GM23338 (cell line): Measurements from ENCODE around the gene NUP43. TPM values are rescaled to one million over a fixed set of nuclear protein-coding genes. Genes with fewer than 3 reads are reported as not detected.

Experiments
- ATAC-seq: fragments of 200-7000 bp; cut with Tn5 transposase; 3 replicates; pipeline ENCODE4 v1.9.1; 2020
- DNase-seq: peaks from one replicate; pipeline ENCODE4 v3.0.0-alpha.2; 2015; ENCODE audit warnings: low spot score
- H2AFZ ChIP-seq: fragments of 200-600 bp; sonication (generic); 2 replicates; pipeline ENCODE4 v1.8.0; 2016; ENCODE audit warnings: antibody characterized with exemption, mild to moderate bottlenecking, moderate library complexity
- H3F3A ChIP-seq: fragments of 200-600 bp; sonication (generic); replicated peaks from 2 replicates; pipeline ENCODE4 v1.8.0; 2017; ENCODE audit warnings: antibody characterized with exemption, mixed run types, low read depth
- H3K27ac ChIP-seq: fragments of 200-600 bp; sonication (generic); 2 replicates; pipeline ENCODE4 v1.6.1; 2016; ENCODE audit warnings: low read depth
- H3K27me3 ChIP-seq: fragments of 200-600 bp; sonication (generic); 2 replicates; pipeline ENCODE4 v1.8.0; 2016; ENCODE audit warnings: mild to moderate bottlenecking, mixed run types, moderate library complexity; ENCODE audit not compliant: insufficient read depth
- H3K36me3 ChIP-seq: fragments of 200-600 bp; sonication (generic); 2 replicates; pipeline ENCODE4 v1.8.0; 2016; ENCODE audit warnings: mild to moderate bottlenecking; ENCODE audit not compliant: insufficient read depth
- H3K4me1 ChIP-seq: fragments of 200-600 bp; sonication (generic); 2 replicates; pipeline ENCODE4 v1.8.0; 2016; ENCODE audit warnings: mild to moderate bottlenecking, moderate library complexity; ENCODE audit not compliant: insufficient read depth
- H3K4me2 ChIP-seq: fragments of 200-600 bp; sonication (generic); 2 replicates; pipeline ENCODE4 v1.7.1; 2017; ENCODE audit warnings: mixed run types
- H3K4me3 ChIP-seq: fragments of 200-600 bp; sonication (generic); 2 replicates; pipeline ENCODE4 v1.6.1; 2016; ENCODE audit warnings: mixed run types
- H3K79me2 ChIP-seq: fragments of 200-600 bp; sonication (generic); replicated peaks from 2 replicates; pipeline ENCODE4 v1.8.0; 2017; ENCODE audit warnings: mild to moderate bottlenecking; ENCODE audit not compliant: insufficient read depth
- H3K9me2 ChIP-seq: fragments of 200-600 bp; sonication (generic); 2 replicates; pipeline ENCODE4 v1.8.0; 2017; ENCODE audit not compliant: insufficient read depth
- H4K20me1 ChIP-seq: fragments of 200-600 bp; sonication (generic); replicated peaks from 2 replicates; pipeline ENCODE4 v1.8.0; 2017; ENCODE audit warnings: mild to moderate bottlenecking; ENCODE audit not compliant: insufficient read depth
- H3K27ac Mint-ChIP-seq: 2 replicates; pipeline ENCODE4 v1.8.0; 2020; ENCODE audit warnings: inconsistent platforms, mild to moderate bottlenecking, moderate library complexity, mixed read lengths
- H3K27me3 Mint-ChIP-seq: 3 replicates; pipeline ENCODE4 v1.8.0; 2022; ENCODE audit warnings: low read depth, mild to moderate bottlenecking, moderate library complexity, mixed read lengths, inconsistent platforms; ENCODE audit not compliant: insufficient read depth, poor library complexity
- H3K36me3 Mint-ChIP-seq: 3 replicates; pipeline ENCODE4 v1.8.0; 2021; ENCODE audit warnings: low read depth, mild to moderate bottlenecking, inconsistent platforms, moderate library complexity, mixed read lengths
- H3K4me1 Mint-ChIP-seq: 3 replicates; pipeline ENCODE4 v1.8.0; 2020; ENCODE audit warnings: mild to moderate bottlenecking, inconsistent platforms, mixed read lengths
- H3K4me3 Mint-ChIP-seq: 3 replicates; pipeline ENCODE4 v1.8.0; 2021; ENCODE audit warnings: moderate library complexity, mild to moderate bottlenecking, inconsistent platforms, mixed read lengths
- H3K9me3 Mint-ChIP-seq: 3 replicates; pipeline ENCODE4 v1.8.0; 2020; ENCODE audit warnings: moderate library complexity, mild to moderate bottlenecking, inconsistent platforms, mixed read lengths
- CREB1 ChIP-seq: fragments of 250-450 bp; sonication (Bioruptor Pico); IDR thresholded peaks from 2 replicates; pipeline ENCODE4 v1.5.0; 2020; ENCODE audit warnings: low read depth, mild to moderate bottlenecking, moderate library complexity
- EZH2 ChIP-seq: fragments of 200-600 bp; sonication (generic); IDR thresholded peaks from one replicate; pipeline ENCODE4 v1.8.0; 2017; ENCODE audit warnings: antibody characterized with exemption, mild to moderate bottlenecking, low read depth; ENCODE audit not compliant: unreplicated experiment
- EZH2phosphoT487 ChIP-seq: fragments of 200-600 bp; sonication (generic); IDR thresholded peaks from one replicate; pipeline ENCODE4 v1.8.1; 2018; ENCODE audit warnings: antibody characterized with exemption; ENCODE audit not compliant: unreplicated experiment
- JUNB ChIP-seq: IDR thresholded peaks from one replicate; pipeline ENCODE4 v1.6.1; 2016; ENCODE audit warnings: antibody characterized with exemption; ENCODE audit not compliant: unreplicated experiment
- NANOG ChIP-seq: IDR thresholded peaks from 2 replicates; pipeline ENCODE4 v1.6.1; 2016; ENCODE audit warnings: antibody characterized with exemption, borderline replicate concordance
- POLR2AphosphoS5 ChIP-seq: IDR thresholded peaks from 2 replicates; pipeline ENCODE4 v1.6.1; 2016; ENCODE audit warnings: antibody characterized with exemption, low read depth
- STAT1 ChIP-seq: IDR thresholded peaks from one replicate; pipeline ENCODE4 v1.6.1; 2016; ENCODE audit warnings: antibody characterized with exemption; ENCODE audit not compliant: unreplicated experiment
- ZNF114 ChIP-seq: fragments of 250-450 bp; sonication (Bioruptor Pico); IDR thresholded peaks from 2 replicates; pipeline ENCODE4 v1.5.0; 2020; ENCODE audit warnings: mild to moderate bottlenecking, moderate library complexity
- ZNF331 ChIP-seq: fragments of 250-450 bp; sonication (Bioruptor Pico); IDR thresholded peaks from 2 replicates; pipeline ENCODE4 v1.5.0; 2020; ENCODE audit warnings: low read depth, mild to moderate bottlenecking, moderate library complexity
- polyA plus RNA-seq: library from polyadenylated mRNA; unstranded; fragments of >200 nt; fragmentation: Nextera tagmentation; extraction: Ambion mirVana; gene quantifications from 2 replicates; pipeline ENCODE4 v1.2.1, GENCODE V29; 2016
- total RNA-seq: library from RNA; depleted of rRNA; stranded (reverse); fragments of >200 nt; shearing (Covaris generic); gene quantifications from 2 replicates; pipeline ENCODE4 v1.2.3, GENCODE V29; 2014
- TF ChIP-seq, protein P1 (sequence below): IDR thresholded peaks from one replicate; pipeline ENCODE4 v1.6.1; 2018; ENCODE audit warnings: antibody characterized with exemption; ENCODE audit not compliant: unreplicated experiment
- TF ChIP-seq, protein P2 (sequence below): fragments of 250-450 bp; sonication (Bioruptor Pico); IDR thresholded peaks from 2 replicates; pipeline ENCODE4 v1.5.0; 2020; ENCODE audit warnings: mild to moderate bottlenecking, moderate library complexity
- TF ChIP-seq, protein P3 (sequence below), 2 experiments: fragments of 200-600 bp in 1 of 2; sonication (generic) in 1 of 2; conservative IDR thresholded peaks; 2 replicates each; pipeline versions ENCODE4 v1.5.1 to v1.6.1; 2016 to 2017; ENCODE audit warnings: antibody characterized with exemption in 2 of 2, low read depth in 2 of 2, mild to moderate bottlenecking in 2 of 2, moderate library complexity in 1 of 2
- TF ChIP-seq, protein P4 (sequence below): IDR thresholded peaks from 2 replicates; pipeline ENCODE4 v1.6.1; 2016; ENCODE audit warnings: antibody characterized with exemption

The NUP43 gene
- total and polyA plus RNA-seq, 2 experiments from 2014 or later, result 23.4 to 71.8 TPM

DNA sequence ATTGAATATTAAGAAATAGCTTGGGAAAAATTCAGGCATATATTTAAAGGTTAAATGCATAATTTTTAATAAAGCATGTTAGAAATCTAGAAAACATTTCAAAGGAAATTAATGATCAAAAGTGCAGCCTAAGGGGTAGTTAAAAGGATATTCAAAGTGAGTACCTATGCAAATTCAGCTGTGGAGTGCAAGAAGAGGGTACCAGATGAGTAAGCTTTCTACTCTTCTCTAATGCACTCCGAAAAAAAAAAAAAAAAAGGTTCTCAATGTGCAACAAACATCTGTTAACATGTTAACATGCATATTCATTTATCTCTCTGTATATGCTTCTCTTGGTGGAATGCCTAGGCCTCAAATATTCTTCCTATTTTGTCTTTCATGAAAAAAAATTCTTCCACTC lies 65.8 kb downstream of the NUP43 start:
- H3K27me3 ChIP-seq, result no peaks in the 10 kb centered on the region
- ATAC-seq, result no peak
- peaks cover 12% of the 10 kb centered on the region; the same call in 1 of the 2 replicates for H4K20me1 ChIP-seq
- H3F3A ChIP-seq, result no peaks in the 10 kb centered on the region
- Mint-ChIP-seq H3K9me3 (no peaks in the 10 kb centered on the region), H3K4me1 (no peaks in the 10 kb centered on the region), H3K4me3 (no peak overlapping the region), H3K36me3 (peaks cover 40% of the 10 kb centered on the region), H3K27me3 (peaks cover 2% of the 10 kb centered on the region), H3K27ac (no peak overlapping the region)
- H2AFZ ChIP-seq, result no peak overlapping the region
- TF ChIP-seq ZNF331 (CRISPR knock-in tag), result no peak
- TF ChIP-seq POLR2AphosphoS5, result no peak
- TF ChIP-seq JUNB, result no peak
- TF ChIP-seq EZH2phosphoT487, result no peak
- TF ChIP-seq, protein P1, sequence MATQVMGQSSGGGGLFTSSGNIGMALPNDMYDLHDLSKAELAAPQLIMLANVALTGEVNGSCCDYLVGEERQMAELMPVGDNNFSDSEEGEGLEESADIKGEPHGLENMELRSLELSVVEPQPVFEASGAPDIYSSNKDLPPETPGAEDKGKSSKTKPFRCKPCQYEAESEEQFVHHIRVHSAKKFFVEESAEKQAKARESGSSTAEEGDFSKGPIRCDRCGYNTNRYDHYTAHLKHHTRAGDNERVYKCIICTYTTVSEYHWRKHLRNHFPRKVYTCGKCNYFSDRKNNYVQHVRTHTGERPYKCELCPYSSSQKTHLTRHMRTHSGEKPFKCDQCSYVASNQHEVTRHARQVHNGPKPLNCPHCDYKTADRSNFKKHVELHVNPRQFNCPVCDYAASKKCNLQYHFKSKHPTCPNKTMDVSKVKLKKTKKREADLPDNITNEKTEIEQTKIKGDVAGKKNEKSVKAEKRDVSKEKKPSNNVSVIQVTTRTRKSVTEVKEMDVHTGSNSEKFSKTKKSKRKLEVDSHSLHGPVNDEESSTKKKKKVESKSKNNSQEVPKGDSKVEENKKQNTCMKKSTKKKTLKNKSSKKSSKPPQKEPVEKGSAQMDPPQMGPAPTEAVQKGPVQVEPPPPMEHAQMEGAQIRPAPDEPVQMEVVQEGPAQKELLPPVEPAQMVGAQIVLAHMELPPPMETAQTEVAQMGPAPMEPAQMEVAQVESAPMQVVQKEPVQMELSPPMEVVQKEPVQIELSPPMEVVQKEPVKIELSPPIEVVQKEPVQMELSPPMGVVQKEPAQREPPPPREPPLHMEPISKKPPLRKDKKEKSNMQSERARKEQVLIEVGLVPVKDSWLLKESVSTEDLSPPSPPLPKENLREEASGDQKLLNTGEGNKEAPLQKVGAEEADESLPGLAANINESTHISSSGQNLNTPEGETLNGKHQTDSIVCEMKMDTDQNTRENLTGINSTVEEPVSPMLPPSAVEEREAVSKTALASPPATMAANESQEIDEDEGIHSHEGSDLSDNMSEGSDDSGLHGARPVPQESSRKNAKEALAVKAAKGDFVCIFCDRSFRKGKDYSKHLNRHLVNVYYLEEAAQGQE, result no peak
- TF ChIP-seq, protein P2, sequence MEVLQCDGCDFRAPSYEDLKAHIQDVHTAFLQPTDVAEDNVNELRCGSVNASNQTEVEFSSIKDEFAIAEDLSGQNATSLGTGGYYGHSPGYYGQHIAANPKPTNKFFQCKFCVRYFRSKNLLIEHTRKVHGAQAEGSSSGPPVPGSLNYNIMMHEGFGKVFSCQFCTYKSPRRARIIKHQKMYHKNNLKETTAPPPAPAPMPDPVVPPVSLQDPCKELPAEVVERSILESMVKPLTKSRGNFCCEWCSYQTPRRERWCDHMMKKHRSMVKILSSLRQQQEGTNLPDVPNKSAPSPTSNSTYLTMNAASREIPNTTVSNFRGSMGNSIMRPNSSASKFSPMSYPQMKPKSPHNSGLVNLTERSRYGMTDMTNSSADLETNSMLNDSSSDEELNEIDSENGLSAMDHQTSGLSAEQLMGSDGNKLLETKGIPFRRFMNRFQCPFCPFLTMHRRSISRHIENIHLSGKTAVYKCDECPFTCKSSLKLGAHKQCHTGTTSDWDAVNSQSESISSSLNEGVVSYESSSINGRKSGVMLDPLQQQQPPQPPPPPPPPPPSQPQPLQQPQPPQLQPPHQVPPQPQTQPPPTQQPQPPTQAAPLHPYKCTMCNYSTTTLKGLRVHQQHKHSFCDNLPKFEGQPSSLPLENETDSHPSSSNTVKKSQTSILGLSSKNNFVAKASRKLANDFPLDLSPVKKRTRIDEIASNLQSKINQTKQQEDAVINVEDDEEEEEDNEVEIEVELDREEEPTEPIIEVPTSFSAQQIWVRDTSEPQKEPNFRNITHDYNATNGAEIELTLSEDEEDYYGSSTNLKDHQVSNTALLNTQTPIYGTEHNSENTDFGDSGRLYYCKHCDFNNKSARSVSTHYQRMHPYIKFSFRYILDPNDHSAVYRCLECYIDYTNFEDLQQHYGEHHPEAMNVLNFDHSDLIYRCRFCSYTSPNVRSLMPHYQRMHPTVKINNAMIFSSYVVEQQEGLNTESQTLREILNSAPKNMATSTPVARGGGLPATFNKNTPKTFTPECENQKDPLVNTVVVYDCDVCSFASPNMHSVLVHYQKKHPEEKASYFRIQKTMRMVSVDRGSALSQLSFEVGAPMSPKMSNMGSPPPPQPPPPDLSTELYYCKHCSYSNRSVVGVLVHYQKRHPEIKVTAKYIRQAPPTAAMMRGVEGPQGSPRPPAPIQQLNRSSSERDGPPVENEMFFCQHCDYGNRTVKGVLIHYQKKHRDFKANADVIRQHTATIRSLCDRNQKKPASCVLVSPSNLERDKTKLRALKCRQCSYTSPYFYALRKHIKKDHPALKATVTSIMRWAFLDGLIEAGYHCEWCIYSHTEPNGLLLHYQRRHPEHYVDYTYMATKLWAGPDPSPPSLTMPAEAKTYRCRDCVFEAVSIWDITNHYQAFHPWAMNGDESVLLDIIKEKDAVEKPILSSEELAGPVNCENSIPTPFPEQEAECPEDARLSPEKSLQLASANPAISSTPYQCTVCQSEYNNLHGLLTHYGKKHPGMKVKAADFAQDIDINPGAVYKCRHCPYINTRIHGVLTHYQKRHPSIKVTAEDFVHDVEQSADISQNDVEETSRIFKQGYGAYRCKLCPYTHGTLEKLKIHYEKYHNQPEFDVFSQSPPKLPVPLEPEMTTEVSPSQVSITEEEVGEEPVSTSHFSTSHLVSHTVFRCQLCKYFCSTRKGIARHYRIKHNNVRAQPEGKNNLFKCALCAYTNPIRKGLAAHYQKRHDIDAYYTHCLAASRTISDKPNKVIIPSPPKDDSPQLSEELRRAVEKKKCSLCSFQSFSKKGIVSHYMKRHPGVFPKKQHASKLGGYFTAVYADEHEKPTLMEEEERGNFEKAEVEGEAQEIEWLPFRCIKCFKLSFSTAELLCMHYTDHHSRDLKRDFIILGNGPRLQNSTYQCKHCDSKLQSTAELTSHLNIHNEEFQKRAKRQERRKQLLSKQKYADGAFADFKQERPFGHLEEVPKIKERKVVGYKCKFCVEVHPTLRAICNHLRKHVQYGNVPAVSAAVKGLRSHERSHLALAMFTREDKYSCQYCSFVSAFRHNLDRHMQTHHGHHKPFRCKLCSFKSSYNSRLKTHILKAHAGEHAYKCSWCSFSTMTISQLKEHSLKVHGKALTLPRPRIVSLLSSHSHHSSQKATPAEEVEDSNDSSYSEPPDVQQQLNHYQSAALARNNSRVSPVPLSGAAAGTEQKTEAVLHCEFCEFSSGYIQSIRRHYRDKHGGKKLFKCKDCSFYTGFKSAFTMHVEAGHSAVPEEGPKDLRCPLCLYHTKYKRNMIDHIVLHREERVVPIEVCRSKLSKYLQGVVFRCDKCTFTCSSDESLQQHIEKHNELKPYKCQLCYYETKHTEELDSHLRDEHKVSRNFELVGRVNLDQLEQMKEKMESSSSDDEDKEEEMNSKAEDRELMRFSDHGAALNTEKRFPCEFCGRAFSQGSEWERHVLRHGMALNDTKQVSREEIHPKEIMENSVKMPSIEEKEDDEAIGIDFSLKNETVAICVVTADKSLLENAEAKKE (CRISPR knock-in tag), result no peak
- TF ChIP-seq NANOG, result no peak
- TF ChIP-seq CREB1 (CRISPR knock-in tag), result no peak
- no peak for TF ChIP-seq EZH2
- TF ChIP-seq, protein P3, sequence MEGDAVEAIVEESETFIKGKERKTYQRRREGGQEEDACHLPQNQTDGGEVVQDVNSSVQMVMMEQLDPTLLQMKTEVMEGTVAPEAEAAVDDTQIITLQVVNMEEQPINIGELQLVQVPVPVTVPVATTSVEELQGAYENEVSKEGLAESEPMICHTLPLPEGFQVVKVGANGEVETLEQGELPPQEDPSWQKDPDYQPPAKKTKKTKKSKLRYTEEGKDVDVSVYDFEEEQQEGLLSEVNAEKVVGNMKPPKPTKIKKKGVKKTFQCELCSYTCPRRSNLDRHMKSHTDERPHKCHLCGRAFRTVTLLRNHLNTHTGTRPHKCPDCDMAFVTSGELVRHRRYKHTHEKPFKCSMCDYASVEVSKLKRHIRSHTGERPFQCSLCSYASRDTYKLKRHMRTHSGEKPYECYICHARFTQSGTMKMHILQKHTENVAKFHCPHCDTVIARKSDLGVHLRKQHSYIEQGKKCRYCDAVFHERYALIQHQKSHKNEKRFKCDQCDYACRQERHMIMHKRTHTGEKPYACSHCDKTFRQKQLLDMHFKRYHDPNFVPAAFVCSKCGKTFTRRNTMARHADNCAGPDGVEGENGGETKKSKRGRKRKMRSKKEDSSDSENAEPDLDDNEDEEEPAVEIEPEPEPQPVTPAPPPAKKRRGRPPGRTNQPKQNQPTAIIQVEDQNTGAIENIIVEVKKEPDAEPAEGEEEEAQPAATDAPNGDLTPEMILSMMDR (conservative IDR thresholded peaks at IDR 0.05; ENCODE audit: low read depth in 2 of 2), result no peak
- TF ChIP-seq, protein P4, sequence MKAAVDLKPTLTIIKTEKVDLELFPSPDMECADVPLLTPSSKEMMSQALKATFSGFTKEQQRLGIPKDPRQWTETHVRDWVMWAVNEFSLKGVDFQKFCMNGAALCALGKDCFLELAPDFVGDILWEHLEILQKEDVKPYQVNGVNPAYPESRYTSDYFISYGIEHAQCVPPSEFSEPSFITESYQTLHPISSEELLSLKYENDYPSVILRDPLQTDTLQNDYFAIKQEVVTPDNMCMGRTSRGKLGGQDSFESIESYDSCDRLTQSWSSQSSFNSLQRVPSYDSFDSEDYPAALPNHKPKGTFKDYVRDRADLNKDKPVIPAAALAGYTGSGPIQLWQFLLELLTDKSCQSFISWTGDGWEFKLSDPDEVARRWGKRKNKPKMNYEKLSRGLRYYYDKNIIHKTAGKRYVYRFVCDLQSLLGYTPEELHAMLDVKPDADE, result no peak
- no peak for TF ChIP-seq ZNF114
- TF ChIP-seq STAT1, result no peak
- H3K4me2 ChIP-seq, result no peak overlapping the region
- H3K9me2 ChIP-seq, result no peaks in the 10 kb centered on the region
- peaks cover 24% of the 10 kb centered on the region for H3K36me3 ChIP-seq
- no peak overlapping the region for H3K27ac ChIP-seq
- DNase-seq, result no peak
- H3K79me2 ChIP-seq, result peaks cover 16% of the 10 kb centered on the region
- H3K4me3 ChIP-seq, result no peak overlapping the region
- H3K4me1 ChIP-seq, result no peaks in the 10 kb centered on the region
